CMK (cell line): ENCODE data around the gene LAPTM5.
"Not testable (repeated sequence)": the region's sequence is repeated elsewhere in the genome, so short reads cannot be mapped to it uniquely, and the experiment has no call there.

Experiments
- DNase-seq: peaks from one replicate; pipeline ENCODE4 v3.0.0-alpha.2; 2010; ENCODE audit warnings: low read depth

The LAPTM5 gene

GRCh38 chr1:30757352-30758120 lies at the start of gene LAPTM5:
TSS of gene LAPTM5 (minus strand) at chr1:30757774. CDS start at chr1:30757745, 29 bp downstream.
- DNase-seq, result no peak

- no peak for DNase-seq
Measured at GRCh38 chr1:30806381-30807317, 49.1 kb upstream of the LAPTM5 start.

DNA sequence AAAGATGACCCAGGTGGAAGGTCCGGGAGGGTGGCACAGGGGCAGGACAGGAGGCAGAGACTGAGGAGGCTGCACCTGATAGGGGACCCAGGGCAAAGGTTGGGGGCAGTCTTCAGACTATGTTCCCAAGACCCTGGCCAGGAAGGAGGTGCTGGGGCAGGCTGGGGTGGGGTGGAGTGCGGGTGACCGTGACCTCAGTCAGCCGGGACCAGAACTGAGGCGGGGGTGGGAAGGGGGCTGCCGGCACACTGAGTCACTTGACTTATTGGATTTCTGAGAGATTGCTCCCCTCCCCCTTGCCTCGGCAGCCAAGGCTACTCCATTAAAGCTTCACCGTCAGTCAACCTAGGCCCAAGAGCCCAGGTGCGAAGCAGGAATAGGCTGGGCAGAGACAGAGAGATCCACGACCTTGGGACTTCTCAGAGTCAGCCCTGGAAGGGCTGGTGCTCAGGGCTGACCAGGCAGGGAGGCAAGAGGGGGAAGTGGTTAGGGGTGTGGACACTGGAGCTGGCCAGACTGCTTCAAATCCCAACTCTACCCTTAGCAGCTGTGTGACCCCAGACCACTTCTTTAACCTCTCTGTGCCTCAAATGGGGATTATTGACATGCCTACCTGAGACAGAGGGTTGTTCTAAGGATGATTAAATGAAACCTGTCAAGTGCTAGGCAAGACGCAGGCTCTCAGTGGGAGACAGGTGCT lies 47.9 kb upstream of the LAPTM5 start:
- DNase-seq, result no peak

DNA sequence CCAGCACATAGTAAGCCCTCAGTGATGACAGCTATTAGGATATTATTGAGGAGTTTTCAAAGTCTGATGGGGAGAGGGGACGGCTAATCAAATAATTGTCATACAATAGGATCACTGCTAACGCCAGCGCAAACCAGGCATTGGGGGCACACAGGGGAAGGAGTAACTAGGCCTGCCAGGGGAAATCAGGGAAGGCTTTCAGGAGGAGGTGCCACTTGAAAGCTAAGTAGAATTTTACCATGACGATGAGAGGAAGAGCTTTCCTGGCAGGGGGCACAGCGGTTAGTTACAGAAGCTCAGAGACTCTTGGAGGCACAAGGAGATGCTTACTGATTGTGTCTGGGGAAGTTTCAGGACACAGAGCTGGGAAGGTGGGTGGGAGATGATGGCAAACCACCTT lies 47.2 kb upstream of the LAPTM5 start:
- DNase-seq, result no peak

DNA sequence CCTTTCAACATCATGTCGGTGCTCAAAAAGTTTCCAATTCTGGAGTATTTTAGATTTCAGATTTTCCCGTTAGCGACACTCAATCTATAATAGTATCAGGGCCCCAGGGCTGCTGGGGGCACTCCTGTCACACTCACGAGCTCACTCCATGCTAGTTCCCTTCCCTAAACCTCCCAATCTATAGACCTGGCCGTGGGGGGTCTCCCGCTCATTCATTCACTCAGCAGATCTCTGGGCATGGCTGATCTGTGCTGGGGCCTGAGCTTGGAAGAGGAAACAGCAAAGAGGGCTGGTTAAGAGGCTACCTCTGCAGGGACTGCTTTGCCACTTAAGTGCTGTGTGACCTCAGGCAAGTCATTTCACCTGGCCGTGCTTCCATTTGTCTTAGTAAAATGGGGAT lies 46.8 kb upstream of the LAPTM5 start:
- DNase-seq, result no peak

DNA sequence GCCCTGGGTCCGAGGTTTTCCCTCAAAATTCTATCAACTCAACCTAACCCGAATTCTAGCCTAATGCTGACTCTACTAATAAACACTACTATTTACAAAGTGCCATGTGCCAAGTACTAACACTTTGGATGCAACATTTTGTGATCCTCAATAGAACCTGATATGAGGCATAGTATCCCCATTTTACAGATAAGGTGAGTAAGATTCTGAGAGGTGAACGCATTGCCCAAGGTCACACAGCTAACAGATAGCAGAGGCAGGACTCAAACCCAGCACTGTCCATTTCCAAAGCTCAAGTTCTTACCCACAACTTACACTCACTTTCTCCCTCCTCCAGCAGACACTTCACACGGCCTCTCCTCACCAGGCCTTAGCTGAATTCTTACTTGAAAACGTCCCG lies 46.0 kb upstream of the LAPTM5 start:
- DNase-seq, result no peak

GRCh38 chr1:30801771-30802198 lies 44.2 kb upstream of the LAPTM5 start:
- DNase-seq, result no peak

DNA sequence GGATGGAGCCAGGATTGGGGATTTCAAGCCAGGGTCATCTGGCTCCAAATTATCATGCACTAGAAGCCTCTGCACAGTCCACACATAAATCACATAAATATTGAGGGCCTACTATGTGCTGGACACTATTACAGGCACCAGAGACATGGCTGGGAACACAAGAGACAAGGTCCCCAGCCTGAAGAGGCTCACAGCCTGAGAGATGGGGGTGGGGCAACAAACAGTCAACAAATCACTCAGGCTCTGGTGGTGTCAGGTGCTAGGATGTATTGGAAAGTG lies 41.6 kb upstream of the LAPTM5 start:
- DNase-seq, result no peak

GRCh38 chr1:30798389-30799232 lies 41.0 kb upstream of the LAPTM5 start:
- DNase-seq, result no peak

GRCh38 chr1:30795026-30795425 lies 37.5 kb upstream of the LAPTM5 start:
- DNase-seq, result no peak

DNA sequence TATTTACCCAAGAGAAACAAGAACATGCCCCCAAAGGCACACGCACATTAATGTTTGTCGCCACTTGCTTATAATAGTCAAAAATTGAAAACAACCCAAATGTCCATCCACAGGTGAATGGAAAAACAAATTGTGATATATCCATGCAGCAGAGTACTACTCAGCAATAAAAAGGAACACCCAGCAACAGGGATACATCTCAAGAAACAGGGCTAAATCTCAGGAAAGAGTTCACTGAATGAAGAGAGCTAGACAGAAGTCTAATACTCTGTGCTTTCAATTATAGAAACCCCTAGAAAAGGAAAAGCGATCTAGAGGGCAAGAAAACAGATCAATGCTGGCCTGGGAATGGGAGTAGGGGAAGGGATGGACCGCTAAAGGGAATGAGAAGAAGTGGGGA lies 36.7 kb upstream of the LAPTM5 start:
- no peak for DNase-seq

- DNase-seq, result no peak
Measured at GRCh38 chr1:30793209-30793608, 35.6 kb upstream of the LAPTM5 start.

DNA sequence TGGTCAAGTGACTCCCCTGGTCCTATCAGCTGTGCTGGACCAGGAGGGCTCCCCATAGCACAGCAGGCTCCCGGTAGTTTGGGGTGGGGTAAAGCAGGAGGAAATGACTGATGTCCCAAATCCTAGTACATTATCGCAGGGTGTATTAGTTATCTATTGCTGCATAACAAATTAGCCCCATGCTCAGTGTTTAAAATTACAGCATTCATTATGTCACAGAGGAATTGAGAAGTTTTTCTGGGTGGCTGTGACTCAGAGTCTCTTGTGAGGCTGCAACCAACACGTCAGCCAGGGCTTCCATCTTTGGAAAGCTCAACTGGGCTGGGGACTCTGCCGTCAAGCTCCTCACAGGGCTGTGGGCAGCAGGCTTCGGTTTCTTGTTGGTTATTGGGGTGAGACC lies 34.3 kb upstream of the LAPTM5 start:
- no peak for DNase-seq

GRCh38 chr1:30790850-30791778 lies 33.5 kb upstream of the LAPTM5 start:
- DNase-seq, result no peak

GRCh38 chr1:30790256-30790525 lies 32.6 kb upstream of the LAPTM5 start:
- DNase-seq, result not testable (repeated sequence)

GRCh38 chr1:30789388-30790255 lies 32.0 kb upstream of the LAPTM5 start:
- no peak for DNase-seq

DNA sequence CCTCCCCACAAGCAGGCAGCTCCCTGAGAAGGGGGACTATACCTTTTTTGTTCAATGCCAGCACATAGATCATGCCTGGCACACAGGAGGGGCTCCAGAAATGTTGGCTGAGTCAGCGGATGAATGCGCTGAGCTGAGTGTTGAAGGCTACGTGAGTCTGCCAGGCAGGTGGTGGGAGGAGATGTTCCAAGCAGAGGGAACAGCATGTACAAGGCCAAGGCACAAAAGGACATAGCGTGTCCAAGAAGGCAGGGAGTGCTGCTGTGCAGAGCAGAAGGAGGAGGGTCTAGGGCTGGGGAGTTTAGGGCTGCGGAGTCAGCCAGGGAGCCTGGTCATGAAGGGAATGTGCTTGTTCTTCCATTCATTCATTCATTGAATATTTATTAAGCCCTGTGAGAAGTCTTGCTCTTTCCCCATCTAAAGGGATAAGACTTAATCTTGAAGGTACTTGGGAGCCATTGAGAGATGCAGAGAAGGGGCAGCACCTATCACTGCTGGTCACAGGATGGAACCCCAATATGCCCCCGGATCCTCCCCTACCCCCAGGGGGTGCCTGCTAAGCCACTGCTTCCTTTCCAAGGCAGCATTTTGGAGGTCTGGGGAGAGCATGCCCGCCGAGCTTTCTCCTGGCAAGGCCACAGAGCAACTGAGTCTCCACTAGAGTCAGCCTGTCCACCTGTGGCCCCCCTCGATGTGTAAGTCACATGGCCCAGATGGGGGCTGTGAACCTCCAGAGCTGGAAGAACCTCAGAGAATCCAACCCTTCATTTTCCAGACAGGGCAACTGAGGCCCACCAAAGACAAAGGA lies 31.2 kb upstream of the LAPTM5 start:
- no peak for DNase-seq

- DNase-seq, result no peak
Measured at GRCh38 chr1:30787856-30788495, 30.4 kb upstream of the LAPTM5 start.

- DNase-seq, result no peak
Measured at GRCh38 chr1:30787266-30787665, 29.7 kb upstream of the LAPTM5 start.
